ENCODE results near the gene FADS3.

DNA sequence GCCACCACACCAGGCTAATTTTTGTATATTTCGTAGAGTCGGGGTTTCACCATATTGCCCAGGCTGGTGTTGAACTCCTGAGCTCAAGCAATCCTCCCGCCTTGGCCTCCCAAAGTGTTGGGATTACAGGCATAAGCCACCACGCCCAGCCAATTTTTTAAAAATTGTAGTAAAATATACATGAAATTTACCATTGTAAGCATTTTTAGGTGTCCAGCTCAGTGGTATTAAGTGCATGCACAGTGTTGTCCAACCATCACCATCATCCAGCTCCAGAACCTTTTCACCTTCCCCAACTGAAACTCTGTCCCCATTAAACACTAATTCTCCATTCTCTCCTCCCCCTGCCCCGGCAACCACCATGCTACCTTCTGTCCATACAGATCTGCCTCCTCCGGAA, 8.5 kb downstream of the FADS3 start:
- TF ChIP-seq, protein P1, sequence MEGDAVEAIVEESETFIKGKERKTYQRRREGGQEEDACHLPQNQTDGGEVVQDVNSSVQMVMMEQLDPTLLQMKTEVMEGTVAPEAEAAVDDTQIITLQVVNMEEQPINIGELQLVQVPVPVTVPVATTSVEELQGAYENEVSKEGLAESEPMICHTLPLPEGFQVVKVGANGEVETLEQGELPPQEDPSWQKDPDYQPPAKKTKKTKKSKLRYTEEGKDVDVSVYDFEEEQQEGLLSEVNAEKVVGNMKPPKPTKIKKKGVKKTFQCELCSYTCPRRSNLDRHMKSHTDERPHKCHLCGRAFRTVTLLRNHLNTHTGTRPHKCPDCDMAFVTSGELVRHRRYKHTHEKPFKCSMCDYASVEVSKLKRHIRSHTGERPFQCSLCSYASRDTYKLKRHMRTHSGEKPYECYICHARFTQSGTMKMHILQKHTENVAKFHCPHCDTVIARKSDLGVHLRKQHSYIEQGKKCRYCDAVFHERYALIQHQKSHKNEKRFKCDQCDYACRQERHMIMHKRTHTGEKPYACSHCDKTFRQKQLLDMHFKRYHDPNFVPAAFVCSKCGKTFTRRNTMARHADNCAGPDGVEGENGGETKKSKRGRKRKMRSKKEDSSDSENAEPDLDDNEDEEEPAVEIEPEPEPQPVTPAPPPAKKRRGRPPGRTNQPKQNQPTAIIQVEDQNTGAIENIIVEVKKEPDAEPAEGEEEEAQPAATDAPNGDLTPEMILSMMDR (IDR thresholded peaks at IDR 0.05) = no peak
- no peak for TF ChIP-seq POLR2A (IDR thresholded peaks at IDR 0.05)

Measured in breast epithelium (tissue), 3 donors.